OCI-LY7 (cell line): Measurements from ENCODE around the gene FNDC3B. TPM values are rescaled to one million over a fixed set of nuclear protein-coding genes. Genes with fewer than 3 reads are reported as not detected.

ENCODE experiments used
- BruUV-seq: library from RNA; stranded (reverse); fragments of 400-500 nt; replicated peaks from 2 replicates; lab custom pipeline; 2021; lab: Mats Ljungman, UMichigan
- CTCF ChIA-PET: fragments of 300-600 bp; sonication (Branson Sonifier 250); formaldehyde crosslinking; loops from one replicate; lab custom pipeline; 2022; ENCODE audit warnings: antibody characterized with exemption; ENCODE audit not compliant: unreplicated experiment; lab: Charles Lee
- POLR2A ChIA-PET: fragments of 300-600 bp; sonication (Branson Sonifier 250); formaldehyde crosslinking; loops from one replicate; lab custom pipeline; 2022; ENCODE audit warnings: antibody characterized with exemption; lab: Charles Lee
- DNase-seq: peaks from one replicate; pipeline ENCODE4 v3.0.0-alpha.2; 2015; ENCODE audit warnings: low spot score
- H2AFZ ChIP-seq: fragments of 200-600 bp; sonication (generic), shearing (Covaris generic); 2 replicates; pipeline ENCODE4 v1.6.1; 2014; ENCODE audit warnings: mild to moderate bottlenecking, antibody characterized with exemption, low read length, moderate library complexity
- H3K27ac ChIP-seq: fragments of 200-600 bp; sonication (generic); 2 replicates; pipeline ENCODE4 v1.5.1; 2014; ENCODE audit warnings: mixed run types, low read depth, mild to moderate bottlenecking, moderate library complexity, low read length, inconsistent platforms; ENCODE audit not compliant: poor library complexity, severe bottlenecking
- H3K36me3 ChIP-seq: fragments of 200-600 bp; sonication (generic); 2 replicates; pipeline ENCODE4 v1.6.1; 2014; ENCODE audit warnings: mild to moderate bottlenecking, antibody characterized with exemption, low read length, moderate library complexity, mixed read lengths; ENCODE audit not compliant: insufficient read depth
- H3K4me1 ChIP-seq: fragments of 200-600 bp; sonication (generic); 2 replicates; pipeline ENCODE4 v1.5.1; 2014; ENCODE audit warnings: mild to moderate bottlenecking, low read length; ENCODE audit not compliant: insufficient read depth, poor library complexity, severe bottlenecking
- H3K4me2 ChIP-seq: fragments of 200-600 bp; sonication (generic); 2 replicates; pipeline ENCODE4 v1.6.1; 2014; ENCODE audit warnings: mild to moderate bottlenecking, low read length
- H3K4me3 ChIP-seq: fragments of 200-600 bp; sonication (generic); 2 replicates; pipeline ENCODE4 v1.5.1; 2014; ENCODE audit warnings: mild to moderate bottlenecking, low read depth, low read length; ENCODE audit not compliant: poor library complexity, severe bottlenecking
- H3K79me2 ChIP-seq: fragments of 200-600 bp; sonication (generic); 2 replicates; pipeline ENCODE4 v1.6.1; 2016; ENCODE audit warnings: low read depth, mild to moderate bottlenecking, low read length, moderate library complexity, mixed read lengths; ENCODE audit not compliant: insufficient read depth
- H3K9me2 ChIP-seq: fragments of 200-600 bp; sonication (generic); 2 replicates; pipeline ENCODE4 v1.6.1; 2016; ENCODE audit warnings: mild to moderate bottlenecking, low read length, mixed read lengths; ENCODE audit not compliant: insufficient read depth
- H3K9me3 ChIP-seq: fragments of 200-600 bp; sonication (generic); 2 replicates; pipeline ENCODE4 v1.6.1; 2014; ENCODE audit warnings: mild to moderate bottlenecking, mixed run types, low read length, mixed read lengths
- H4K20me1 ChIP-seq: fragments of 200-600 bp; sonication (generic); 2 replicates; pipeline ENCODE4 v1.6.1; 2014; ENCODE audit warnings: mild to moderate bottlenecking, antibody characterized with exemption, low read length, moderate library complexity, mixed read lengths; ENCODE audit not compliant: insufficient read depth
- EZH2phosphoT487 ChIP-seq: fragments of 200-600 bp; sonication (generic); IDR thresholded peaks from 2 replicates; pipeline ENCODE4 v1.6.1; 2018; ENCODE audit warnings: low read depth, borderline replicate concordance, mild to moderate bottlenecking, mixed run types, antibody characterized with exemption, low read length, moderate library complexity, mixed read lengths
- intact Hi-C: fragments of 100-400 bp; cut with micrococcal nuclease; formaldehyde crosslinking; loops from one replicate; pipeline ENCODE4 v1.10.0; 2022; ENCODE audit not compliant: unreplicated experiment
- total RNA-seq, 2 experiments: library from RNA; depleted of rRNA in 1 of 2; stranded (reverse); fragments of >200 nt in 1 of 2; shearing (Covaris generic) in 1 of 2; gene quantifications; 2 replicates each; pipeline ENCODE4 v1.2.3, GENCODE V29; 2014 to 2022
- TF ChIP-seq, protein P1 (sequence below): fragments of 200-600 bp; sonication (generic); conservative IDR thresholded peaks from 2 replicates; pipeline ENCODE4 v1.5.1; 2014; ENCODE audit warnings: mild to moderate bottlenecking, antibody characterized with exemption, low read length, moderate library complexity, mixed read lengths

Gene FNDC3B
- total RNA-seq, 2 experiments from 2014 or later = 23.3 to 28.5 TPM

GRCh38 chr3:172106037-172106954 is 66.9 kb downstream of the FNDC3B start:
- TF ChIP-seq EZH2phosphoT487 = no peak
- TF ChIP-seq, protein P1, sequence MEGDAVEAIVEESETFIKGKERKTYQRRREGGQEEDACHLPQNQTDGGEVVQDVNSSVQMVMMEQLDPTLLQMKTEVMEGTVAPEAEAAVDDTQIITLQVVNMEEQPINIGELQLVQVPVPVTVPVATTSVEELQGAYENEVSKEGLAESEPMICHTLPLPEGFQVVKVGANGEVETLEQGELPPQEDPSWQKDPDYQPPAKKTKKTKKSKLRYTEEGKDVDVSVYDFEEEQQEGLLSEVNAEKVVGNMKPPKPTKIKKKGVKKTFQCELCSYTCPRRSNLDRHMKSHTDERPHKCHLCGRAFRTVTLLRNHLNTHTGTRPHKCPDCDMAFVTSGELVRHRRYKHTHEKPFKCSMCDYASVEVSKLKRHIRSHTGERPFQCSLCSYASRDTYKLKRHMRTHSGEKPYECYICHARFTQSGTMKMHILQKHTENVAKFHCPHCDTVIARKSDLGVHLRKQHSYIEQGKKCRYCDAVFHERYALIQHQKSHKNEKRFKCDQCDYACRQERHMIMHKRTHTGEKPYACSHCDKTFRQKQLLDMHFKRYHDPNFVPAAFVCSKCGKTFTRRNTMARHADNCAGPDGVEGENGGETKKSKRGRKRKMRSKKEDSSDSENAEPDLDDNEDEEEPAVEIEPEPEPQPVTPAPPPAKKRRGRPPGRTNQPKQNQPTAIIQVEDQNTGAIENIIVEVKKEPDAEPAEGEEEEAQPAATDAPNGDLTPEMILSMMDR = no peak
- H3K4me3 ChIP-seq = peak overlapping the region; percentile 33
- H4K20me1 ChIP-seq = peaks cover 28% of the 10 kb centered on the region
- peaks cover 43% of the 10 kb centered on the region; the same call in 1 of the 2 replicates for H3K79me2 ChIP-seq
- DNase-seq = no peak
- intact Hi-C loops = loop anchor here (2.0 to 5.0 kb wide), 3 partner anchors 45 to 226 kb away; no protein-coding TSS in a partner anchor
- H3K36me3 ChIP-seq = no peaks in the 10 kb centered on the region
- no peak overlapping the region for H2AFZ ChIP-seq
- POLR2A ChIA-PET = interaction anchor here (0.5 to 3.0 kb wide), 18 partner anchors 10 to 553 kb away, joined by 3 to 12 read pairs (median 4); partner anchors contain the start of gene FNDC3B
- no TSS peak for BruUV-seq
- peaks cover 75% of the 10 kb centered on the region for H3K4me1 ChIP-seq
- peak overlapping the region; percentile 71 for H3K27ac ChIP-seq
- peak overlapping the region; percentile 68 for H3K4me2 ChIP-seq
- CTCF ChIA-PET = interaction anchor here (1.3 kb wide), 1 partner anchor 19 kb away, joined by 3 read pairs; no protein-coding TSS in a partner anchor
- no peaks in the 10 kb centered on the region for H3K9me2 ChIP-seq
- no peaks in the 10 kb centered on the region for H3K9me3 ChIP-seq

GRCh38 chr3:172106989-172107388 is 67.6 kb downstream of the FNDC3B start:
- Histone ChIP-seq H3K36me3 (no peaks in the 10 kb centered on the region), H4K20me1 (peaks cover 28% of the 10 kb centered on the region), H2AFZ (no peak overlapping the region), H3K4me2 (peak overlapping the region; percentile 68), H3K9me2 (no peaks in the 10 kb centered on the region), H3K4me3 (peak overlapping the region; percentile 48), H3K79me2 (peaks cover 37% of the 10 kb centered on the region; the same call in 1 of the 2 replicates), H3K4me1 (peaks cover 68% of the 10 kb centered on the region), H3K9me3 (no peaks in the 10 kb centered on the region), H3K27ac (peak overlapping the region; percentile 71)
- ChIA-PET CTCF (interaction anchor here (1.3 kb wide), 1 partner anchor 19 kb away, joined by 3 read pairs; no protein-coding TSS in a partner anchor), POLR2A (interaction anchor here (0.7 to 3.0 kb wide), 16 partner anchors 9 to 201 kb away, joined by 3 to 12 read pairs (median 4); partner anchors contain the start of gene FNDC3B)
- peak; percentile 92 for DNase-seq
- BruUV-seq = no TSS peak
- TF ChIP-seq, protein P1 = no peak
- no peak for TF ChIP-seq EZH2phosphoT487
- intact Hi-C loops = loop anchor here (1.0 to 5.0 kb wide), 5 partner anchors 35 to 225 kb away; partner anchors contain the start of gene FNDC3B
